Measurements from ENCODE around the gene TANC1.

DNA sequence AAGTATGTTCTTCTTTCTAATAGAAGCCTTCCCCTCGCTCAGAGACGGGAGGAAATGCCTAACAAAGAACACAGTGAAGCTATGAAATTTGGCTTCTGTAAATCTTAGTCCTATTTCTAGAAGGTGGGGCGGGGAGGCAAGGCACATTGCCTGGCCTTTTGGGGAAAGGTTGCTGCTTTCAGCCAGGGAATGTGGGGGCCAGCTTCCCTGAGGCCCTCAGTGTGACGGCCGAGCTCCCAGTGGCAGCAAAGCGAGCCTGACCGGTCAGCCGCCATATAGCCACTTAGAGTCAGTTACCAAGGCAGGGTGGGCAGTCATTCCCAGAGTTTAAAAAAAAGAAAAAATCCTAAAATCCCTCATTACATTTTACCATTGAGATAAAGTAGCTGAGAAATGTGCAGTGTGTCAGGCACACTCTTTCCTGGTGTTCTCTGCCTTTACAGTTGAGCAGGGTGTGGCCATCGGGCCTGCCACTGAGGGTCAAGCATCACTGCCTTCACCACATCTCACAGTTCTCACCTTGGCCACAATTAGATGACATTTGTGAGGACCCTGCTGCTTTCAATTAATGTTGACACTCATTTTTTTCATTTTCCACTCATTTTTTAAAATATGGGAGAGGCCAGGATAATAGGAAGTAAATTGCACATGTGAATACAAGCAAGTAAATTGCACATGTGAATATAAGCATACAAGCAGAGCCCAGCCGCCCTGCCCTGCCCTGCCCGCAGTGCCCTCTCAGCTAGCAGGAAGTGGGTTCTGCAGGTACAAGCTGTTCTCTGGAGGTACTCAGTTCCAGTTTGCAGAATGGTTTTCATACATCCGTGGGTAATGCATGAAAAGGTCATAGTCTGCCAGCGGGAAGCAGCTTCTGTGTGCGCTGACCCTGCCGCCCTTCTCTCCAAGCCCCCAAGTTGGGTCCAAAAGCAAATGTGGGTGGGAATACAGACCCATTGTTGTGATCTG, 241.2 kb downstream of the TANC1 start:
- TF ChIP-seq, protein P1, sequence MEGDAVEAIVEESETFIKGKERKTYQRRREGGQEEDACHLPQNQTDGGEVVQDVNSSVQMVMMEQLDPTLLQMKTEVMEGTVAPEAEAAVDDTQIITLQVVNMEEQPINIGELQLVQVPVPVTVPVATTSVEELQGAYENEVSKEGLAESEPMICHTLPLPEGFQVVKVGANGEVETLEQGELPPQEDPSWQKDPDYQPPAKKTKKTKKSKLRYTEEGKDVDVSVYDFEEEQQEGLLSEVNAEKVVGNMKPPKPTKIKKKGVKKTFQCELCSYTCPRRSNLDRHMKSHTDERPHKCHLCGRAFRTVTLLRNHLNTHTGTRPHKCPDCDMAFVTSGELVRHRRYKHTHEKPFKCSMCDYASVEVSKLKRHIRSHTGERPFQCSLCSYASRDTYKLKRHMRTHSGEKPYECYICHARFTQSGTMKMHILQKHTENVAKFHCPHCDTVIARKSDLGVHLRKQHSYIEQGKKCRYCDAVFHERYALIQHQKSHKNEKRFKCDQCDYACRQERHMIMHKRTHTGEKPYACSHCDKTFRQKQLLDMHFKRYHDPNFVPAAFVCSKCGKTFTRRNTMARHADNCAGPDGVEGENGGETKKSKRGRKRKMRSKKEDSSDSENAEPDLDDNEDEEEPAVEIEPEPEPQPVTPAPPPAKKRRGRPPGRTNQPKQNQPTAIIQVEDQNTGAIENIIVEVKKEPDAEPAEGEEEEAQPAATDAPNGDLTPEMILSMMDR (IDR thresholded peaks at IDR 0.05) = no peak
- no peak for TF ChIP-seq POLR2A (IDR thresholded peaks at IDR 0.05)
